Endothelial cell of umbilical vein (primary cell): ENCODE results near the gene KLF2. TPM values are rescaled to one million over a fixed set of nuclear protein-coding genes. Genes with fewer than 3 reads are reported as not detected.

Source experiments
- BruUV-seq: library from RNA; stranded (reverse); fragments of 400-500 nt; replicated peaks from 2 replicates; lab custom pipeline; 2021; lab: Mats Ljungman, UMichigan
- CTCF ChIA-PET: fragments of 300-600, 350-600 bp; sonication (Branson Sonifier 250); formaldehyde crosslinking; loops from one replicate; lab custom pipeline; 2021; ENCODE audit warnings: antibody characterized with exemption, inconsistent platforms; lab: Charles Lee
- POLR2A ChIA-PET: fragments of 300-600, 350-600 bp; sonication (Branson Sonifier 250); formaldehyde crosslinking; loops from one replicate; lab custom pipeline; 2021; ENCODE audit warnings: antibody characterized with exemption, inconsistent platforms; lab: Charles Lee
- DNase-seq: peaks from one replicate; pipeline ENCODE4 v3.0.0-alpha.2; 2011; ENCODE audit warnings: low read depth, low spot score
- FAIRE-seq: peaks from 2 replicates; lab custom pipeline; 2011; peaks lifted over from hg19 to GRCh38; lab: Jason Lieb, UNC
- H2AFZ ChIP-seq: 2 replicates; pipeline ENCODE4 v1.6.0; 2012; ENCODE audit warnings: low read depth, low read length, control low read depth, inconsistent platforms
- H3K27ac ChIP-seq: 2 replicates; pipeline ENCODE4 v1.5.1; 2011; ENCODE audit warnings: low read depth, mild to moderate bottlenecking, control low read depth, low read length, moderate library complexity; ENCODE audit not compliant: insufficient read depth
- H3K27me3 ChIP-seq, 2 experiments: 2 replicates each; pipeline versions ENCODE4 v1.6.0 to v1.6.1; 2011; ENCODE audit warnings: low read length in 2 of 2, mixed read lengths in 1 of 2; ENCODE audit not compliant: control insufficient read depth in 2 of 2, insufficient read depth in 2 of 2
- H3K36me3 ChIP-seq, 2 experiments: 2 replicates in 1 of 2; 3 replicates in 1 of 2; pipeline ENCODE4 v1.5.1; 2011; ENCODE audit warnings: low read length in 2 of 2, mild to moderate bottlenecking in 1 of 2, moderate library complexity in 1 of 2; ENCODE audit not compliant: control insufficient read depth in 2 of 2, insufficient read depth in 2 of 2; ENCODE audit errors: extremely low read depth in 1 of 2
- H3K4me1 ChIP-seq: 3 replicates; pipeline ENCODE4 v1.5.1; 2011; ENCODE audit warnings: mild to moderate bottlenecking, low read length; ENCODE audit not compliant: control insufficient read depth, insufficient read depth; ENCODE audit errors: extremely low read depth
- H3K4me2 ChIP-seq: 2 replicates; pipeline ENCODE4 v1.6.1; 2011; ENCODE audit warnings: low read length, control low read depth, mixed read lengths; ENCODE audit not compliant: insufficient read depth
- H3K4me3 ChIP-seq, 3 experiments: fragments of 200-600 bp in 1 of 3; sonication (generic), shearing (Covaris generic) in 1 of 3; replicated peaks in 1 of 3; 2 replicates each; pipeline ENCODE4 v1.5.1; 2011 to 2016; ENCODE audit warnings: control low read depth in 3 of 3, low read length in 3 of 3, mild to moderate bottlenecking in 2 of 3, inconsistent platforms in 1 of 3, low read depth in 1 of 3, moderate library complexity in 1 of 3; ENCODE audit not compliant: insufficient read depth in 1 of 3
- H3K79me2 ChIP-seq: 2 replicates; pipeline ENCODE4 v1.6.0; 2012; ENCODE audit warnings: low read length, inconsistent platforms; ENCODE audit not compliant: control insufficient read depth, insufficient read depth
- H3K9ac ChIP-seq: replicated peaks from 2 replicates; pipeline ENCODE3; 2011; ENCODE audit warnings: low read length, control low read depth; ENCODE audit not compliant: insufficient read depth; ENCODE audit errors: extremely low read depth
- H3K9me1 ChIP-seq: replicated peaks from 3 replicates; pipeline ENCODE4 v1.6.0; 2011; ENCODE audit warnings: mild to moderate bottlenecking, low read length; ENCODE audit not compliant: control insufficient read depth, insufficient read depth; ENCODE audit errors: extremely low read depth
- H3K9me3 ChIP-seq: replicated peaks from 2 replicates; pipeline ENCODE4 v1.5.1; 2012; ENCODE audit warnings: low read length, inconsistent platforms; ENCODE audit not compliant: control insufficient read depth, insufficient read depth
- H4K20me1 ChIP-seq: replicated peaks from 2 replicates; pipeline ENCODE3; 2011; ENCODE audit warnings: mild to moderate bottlenecking, low read length; ENCODE audit not compliant: control insufficient read depth, insufficient read depth; ENCODE audit errors: extremely low read depth
- EZH2 ChIP-seq: IDR thresholded peaks from 2 replicates; pipeline ENCODE4 v1.6.1; 2012; ENCODE audit warnings: borderline replicate concordance, low read depth, mild to moderate bottlenecking, moderate library complexity, low read length, inconsistent platforms; ENCODE audit not compliant: severe bottlenecking
- FOS ChIP-seq: IDR thresholded peaks from 2 replicates; pipeline ENCODE4 v1.6.1; 2011; ENCODE audit warnings: mild to moderate bottlenecking, low read length, moderate library complexity, borderline replicate concordance; ENCODE audit not compliant: insufficient read depth
- GATA2 ChIP-seq: IDR thresholded peaks from 2 replicates; pipeline ENCODE4 v1.7.0; 2011; ENCODE audit warnings: low read depth, mild to moderate bottlenecking, moderate library complexity, mixed read lengths, low read length; ENCODE audit not compliant: insufficient read length, insufficient read depth
- JUN ChIP-seq: IDR thresholded peaks from 2 replicates; pipeline ENCODE4 v1.6.1; 2011; ENCODE audit warnings: borderline replicate concordance, low read depth; ENCODE audit not compliant: insufficient read length, insufficient read depth
- MYC ChIP-seq: IDR thresholded peaks from one replicate; pipeline ENCODE4 v1.6.1; 2011; ENCODE audit warnings: mild to moderate bottlenecking, low read depth, low read length
- POLR2A ChIP-seq: IDR thresholded peaks from 2 replicates; pipeline ENCODE4 v1.6.1; 2012; ENCODE audit warnings: low read depth, mild to moderate bottlenecking, control low read depth, low read length
- POLR2AphosphoS5 ChIP-seq: IDR thresholded peaks from 2 replicates; pipeline ENCODE4 v1.6.1; 2012; ENCODE audit warnings: low read depth, mild to moderate bottlenecking, control low read depth, low read length, moderate library complexity; ENCODE audit not compliant: insufficient read depth
- dilution Hi-C: fragments of 300-500 bp; cut with MboI; formaldehyde crosslinking; loops from one replicate; pipeline ENCODE4 v1.15.0; 2019; ENCODE audit warnings: low sequenced_read_pairs; ENCODE audit not compliant: extremely low pct_ligation_motif_present
- intact Hi-C: fragments of 100-400 bp; cut with micrococcal nuclease; formaldehyde crosslinking; loops from one replicate; pipeline ENCODE4 v1.10.0; 2022
- polyA plus RNA-seq, 4 experiments: library from polyadenylated mRNA; depleted of rRNA in 3 of 4; stranded (reverse) in 3 of 4; unstranded in 1 of 4; fragments of >200 nt; gene quantifications; 2 replicates each; pipeline versions ENCODE4 v1.2.1 to v1.2.3, GENCODE V29; 2011 to 2012; ENCODE audit warnings: missing spikeins in 1 of 4
- total RNA-seq: library from RNA; stranded (reverse); gene quantifications from 2 replicates; pipeline ENCODE4 v1.2.3, GENCODE V29; 2021
- TF ChIP-seq, protein P1 (sequence below), 2 donors: IDR thresholded peaks; 1 replicate in 1 of 2; 2 replicates in 1 of 2; pipeline ENCODE4 v1.5.1; 2011; ENCODE audit warnings: low read length in 2 of 2, mild to moderate bottlenecking in 2 of 2, moderate library complexity in 2 of 2, control low read depth in 1 of 2, inconsistent platforms in 1 of 2, low read depth in 1 of 2; ENCODE audit not compliant: insufficient read depth in 1 of 2; ENCODE audit errors: extremely low read depth in 1 of 2
- TF ChIP-seq, protein P2 (sequence below): IDR thresholded peaks from 2 replicates; pipeline ENCODE4 v1.6.1; 2011; ENCODE audit not compliant: insufficient read depth, insufficient read length

The KLF2 gene
- total and polyA plus RNA-seq, 2 donors (not counting 3 experiments of a cell fraction or from before 2014, with no cell fraction given), result 23.4 to 30.3 TPM

DNA sequence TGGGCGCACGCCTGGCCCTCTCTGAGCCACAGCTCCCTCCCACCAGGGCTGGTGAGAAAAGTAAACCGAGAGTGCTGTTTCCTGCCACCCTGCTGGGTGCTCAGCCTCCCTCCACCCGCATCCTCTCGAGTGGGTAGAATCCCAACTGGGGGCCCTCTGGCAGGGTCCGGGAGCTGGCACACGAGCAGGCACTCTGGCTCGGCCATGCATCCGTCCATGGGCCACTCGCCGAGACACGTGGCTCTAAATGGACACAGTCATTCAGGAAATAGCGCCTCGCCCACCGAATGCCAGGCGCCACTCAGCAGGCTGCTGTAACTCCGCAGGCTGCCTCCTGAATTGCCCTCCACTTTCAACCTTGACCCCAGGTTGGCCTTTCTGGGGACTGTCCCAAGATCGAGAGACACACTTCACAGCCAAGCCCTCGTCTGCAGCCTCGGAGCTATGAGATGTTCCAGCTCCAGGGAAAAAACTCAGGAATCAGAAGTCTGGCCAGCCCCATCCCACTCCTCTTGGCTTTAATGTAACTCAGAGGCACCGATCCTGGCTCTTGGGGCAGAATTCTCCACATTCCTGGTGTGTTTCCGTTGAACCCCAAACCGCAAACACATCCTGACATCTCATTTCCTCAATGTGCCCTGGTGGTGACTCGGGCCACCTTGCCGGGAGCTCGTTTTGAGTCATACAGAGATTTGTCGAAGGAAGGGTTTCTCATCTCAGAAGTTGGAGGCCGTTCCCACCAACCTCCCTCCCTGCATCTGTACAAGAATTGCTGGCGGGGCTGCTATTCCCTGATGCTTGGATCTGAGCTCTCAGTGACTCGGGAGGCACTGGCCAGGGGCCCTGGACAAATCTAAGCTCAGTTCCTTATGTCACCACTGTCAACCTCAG, 14.1 kb downstream of the KLF2 start:
- peaks cover 34% of the 10 kb centered on the region for H3K4me1 ChIP-seq

More for the DNA sequence above, 14.1 kb downstream of the KLF2 start:
- peak overlapping the region; percentile 43 for H2AFZ ChIP-seq
- ChIA-PET POLR2A (interaction anchor here (0.5 to 2.7 kb wide), 10 partner anchors 8 to 260 kb away, joined by 3 to 22 read pairs (median 5); partner anchors contain the start of gene KLF2), CTCF (interaction anchor here (0.6 to 3.5 kb wide), 18 partner anchors 9 to 93 kb away, joined by 3 to 43 read pairs (median 6); partner anchors contain the start of gene KLF2)
- H3K4me2 ChIP-seq, result peak overlapping the region; percentile 32
- FAIRE-seq (peak; percentile 99), DNase-seq (peak; percentile 86)
- no peaks in the 10 kb centered on the region for H3K9me3 ChIP-seq
- no peaks in the 10 kb centered on the region for H3K9me1 ChIP-seq
- H4K20me1 ChIP-seq, result no peaks in the 10 kb centered on the region
- H3K79me2 ChIP-seq, result no peaks in the 10 kb centered on the region
- H3K27ac ChIP-seq, result peak overlapping the region; percentile 91
- dilution Hi-C loops (no loop called here), intact Hi-C loops (loop anchor here (1.0 kb wide), 3 partner anchors 8 to 45 kb away; no protein-coding TSS in a partner anchor)
- BruUV-seq, result TSS peak; percentile 45
- H3K4me3 ChIP-seq, result no peak overlapping the region
- no peaks in the 10 kb centered on the region for H3K27me3 ChIP-seq
- peak overlapping the region; percentile 67 for H3K9ac ChIP-seq
- peak; percentile 72 for TF ChIP-seq JUN
- peak; percentile 73 for TF ChIP-seq GATA2
- TF ChIP-seq POLR2A, result no peak
- TF ChIP-seq EZH2, result no peak
- peak; percentile 41 for TF ChIP-seq MYC
- TF ChIP-seq POLR2AphosphoS5, result peak; percentile 87
- TF ChIP-seq, protein P1, sequence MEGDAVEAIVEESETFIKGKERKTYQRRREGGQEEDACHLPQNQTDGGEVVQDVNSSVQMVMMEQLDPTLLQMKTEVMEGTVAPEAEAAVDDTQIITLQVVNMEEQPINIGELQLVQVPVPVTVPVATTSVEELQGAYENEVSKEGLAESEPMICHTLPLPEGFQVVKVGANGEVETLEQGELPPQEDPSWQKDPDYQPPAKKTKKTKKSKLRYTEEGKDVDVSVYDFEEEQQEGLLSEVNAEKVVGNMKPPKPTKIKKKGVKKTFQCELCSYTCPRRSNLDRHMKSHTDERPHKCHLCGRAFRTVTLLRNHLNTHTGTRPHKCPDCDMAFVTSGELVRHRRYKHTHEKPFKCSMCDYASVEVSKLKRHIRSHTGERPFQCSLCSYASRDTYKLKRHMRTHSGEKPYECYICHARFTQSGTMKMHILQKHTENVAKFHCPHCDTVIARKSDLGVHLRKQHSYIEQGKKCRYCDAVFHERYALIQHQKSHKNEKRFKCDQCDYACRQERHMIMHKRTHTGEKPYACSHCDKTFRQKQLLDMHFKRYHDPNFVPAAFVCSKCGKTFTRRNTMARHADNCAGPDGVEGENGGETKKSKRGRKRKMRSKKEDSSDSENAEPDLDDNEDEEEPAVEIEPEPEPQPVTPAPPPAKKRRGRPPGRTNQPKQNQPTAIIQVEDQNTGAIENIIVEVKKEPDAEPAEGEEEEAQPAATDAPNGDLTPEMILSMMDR (IDR thresholded peaks at IDR 0.05; ENCODE audit: extremely low read depth in 1 of 2, insufficient read depth in 1 of 2, low read depth in 1 of 2, low read length in 2 of 2), result peak in 1 of 2 donors; percentile 4
- TF ChIP-seq, protein P2, sequence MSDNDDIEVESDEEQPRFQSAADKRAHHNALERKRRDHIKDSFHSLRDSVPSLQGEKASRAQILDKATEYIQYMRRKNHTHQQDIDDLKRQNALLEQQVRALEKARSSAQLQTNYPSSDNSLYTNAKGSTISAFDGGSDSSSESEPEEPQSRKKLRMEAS, result peak; percentile 78
- peak; percentile 88 for TF ChIP-seq FOS
- no peaks in the 10 kb centered on the region for H3K36me3 ChIP-seq
